Psoas muscle (tissue), 8 donors: ENCODE measurements around the gene TAS1R3. TPM values are rescaled to one million over a fixed set of nuclear protein-coding genes. Genes with fewer than 3 reads are reported as not detected.

Source experiments
- ATAC-seq, 4 donors: fragments of 200-7000 bp; cut with Tn5 transposase; one replicate each; pipeline ENCODE4 v1.9.1; 2020; ENCODE audit warnings: moderate library complexity in 3 of 4, mild to moderate bottlenecking in 2 of 4
- DNase-seq, 2 donors: peaks; one replicate each; pipeline ENCODE4 v3.0.0-alpha.2; 2020
- H3K27ac ChIP-seq: fragments of 200-600 bp; one replicate; pipeline ENCODE4 v1.8.0; 2022
- H3K27me3 ChIP-seq, 3 donors: fragments of 200-600 bp in 1 of 3; one replicate each; pipeline versions ENCODE4 v1.6.1 to v1.8.0; 2013 to 2022; ENCODE audit warnings: low read length in 2 of 3, mild to moderate bottlenecking in 2 of 3, moderate library complexity in 1 of 3; ENCODE audit not compliant: insufficient read depth in 3 of 3
- H3K36me3 ChIP-seq, 2 donors: fragments of 200-600 bp in 1 of 2; one replicate each; pipeline versions ENCODE4 v1.6.1 to v1.8.0; 2013 to 2022; ENCODE audit warnings: low read depth in 1 of 2, mild to moderate bottlenecking in 1 of 2, moderate library complexity in 1 of 2; ENCODE audit not compliant: insufficient read depth in 1 of 2
- H3K4me1 ChIP-seq: fragments of 200-600 bp; one replicate; pipeline ENCODE4 v1.8.0; 2022
- H3K4me3 ChIP-seq: fragments of 200-600 bp; one replicate; pipeline ENCODE4 v1.8.0; 2022; ENCODE audit warnings: mild to moderate bottlenecking
- H3K9me3 ChIP-seq: fragments of 200-600 bp; one replicate; pipeline ENCODE4 v1.8.0; 2022
- CTCF ChIP-seq: fragments of 200-600 bp; IDR thresholded peaks from one replicate; pipeline ENCODE4 v1.8.0; 2022; ENCODE audit warnings: antibody characterized with exemption
- WGBS, 3 donors: extraction: QIAGEN DNeasy Blood & Tissue Kit; methylation state at CpG; one replicate each; pipeline versions ENCODE4 v1.1.6 to v1.1.7; 2013; 5-methylcytosine and 5-hydroxymethylcytosine counted together
- intact Hi-C, 2 donors: fragments of 100-400 bp; cut with DNase I; formaldehyde crosslinking; loops; one replicate each; pipeline versions ENCODE4 v1.11.0 to v1.14.2; 2022
- polyA plus RNA-seq, 3 donors: library from polyadenylated mRNA; stranded (reverse); fragments of 200-250 nt; gene quantifications; one replicate each; pipeline ENCODE4 v1.2.3, GENCODE V29; 2013
- total RNA-seq, 4 donors: library from RNA; stranded (reverse); fragmentation: NEBNext Ultra II Directional in 2 of 4; extraction: Animal tissue kit (Norgen Biotek cat#: 25700) in 2 of 4; gene quantifications; one replicate each; pipeline versions ENCODE4 v1.2.1 to v1.2.4, GENCODE V29; 2021 to 2023
- donor health status: healthy with polysubstance abuse.
- donor health status: DM: no; HTN: no; CAD: no; lungs with moderate emphysema.
- donor health status: Bipolar disorder and iron deficiency.
- donor health status: healthy.
- donor health status: DM: yes; HTN: yes; CAD: no.
- donor health status: DM: no; HTN: no; CAD: no.
- donor health status: DM: no; HTN: no; CAD: no.
- donor health status: DM: yes; HTN: yes; CAD: no.

The TAS1R3 gene
- total and polyA plus RNA-seq, 7 donors: 0.06 to 0.25 (median 0.09) TPM; not detected in 1

- 45 to 68% (median 52%) methylated on average over 30 to 35 of the region's 35 CpGs for WGBS, 3 donors
- no peak for ATAC-seq
- no peaks in the 10 kb centered on the region for H3K36me3 ChIP-seq
- DNase-seq: peak; percentile 20 to 46
- no peak overlapping the region for H3K4me3 ChIP-seq
- intact Hi-C loops: no loop called here
- H3K9me3 ChIP-seq: no peaks in the 10 kb centered on the region
- H3K27me3 ChIP-seq: peaks cover 0 to 42% (median 11%) of the 10 kb centered on the region in 3 donors
- H3K4me1 ChIP-seq: peaks cover 15% of the 10 kb centered on the region
- H3K27ac ChIP-seq: peak overlapping the region; percentile 43
- no peak for TF ChIP-seq CTCF
Observed at GRCh38 chr1:1361233-1361981, 30.3 kb downstream of the TAS1R3 start.

- peaks cover 0 to 39% (median 11%) of the 10 kb centered on the region in 3 donors for H3K27me3 ChIP-seq
- H3K4me1 ChIP-seq: peaks cover 12% of the 10 kb centered on the region
- H3K36me3 ChIP-seq: no peaks in the 10 kb centered on the region
- DNase-seq (peak; percentile 71 to 78), ATAC-seq (peak in 1 of 4 donors; percentile 18)
- intact Hi-C loops: no loop called here
- no peak for TF ChIP-seq CTCF
- WGBS, 3 donors: 14 to 31% (median 22%) methylated on average over 13 of the region's 13 CpGs
- no peaks in the 10 kb centered on the region for H3K9me3 ChIP-seq
- H3K4me3 ChIP-seq: no peak overlapping the region
- H3K27ac ChIP-seq: peak overlapping the region; percentile 43
Observed at GRCh38 chr1:1361982-1362423, 30.9 kb downstream of the TAS1R3 start.

GRCh38 chr1:1364266-1364665 is 33.2 kb downstream of the TAS1R3 start:
- peaks cover 0 to 18% (median 11%) of the 10 kb centered on the region in 3 donors for H3K27me3 ChIP-seq
- H3K4me1 ChIP-seq: peaks cover 12% of the 10 kb centered on the region
- intact Hi-C loops: no loop called here
- DNase-seq (peak in 1 of 2 donors; percentile 46), ATAC-seq (no peak)
- H3K9me3 ChIP-seq: no peaks in the 10 kb centered on the region
- no peaks in the 10 kb centered on the region for H3K36me3 ChIP-seq
- no peak overlapping the region for H3K27ac ChIP-seq
- 72 to 76% (median 74%) methylated on average over 14 of the region's 14 CpGs for WGBS, 3 donors
- TF ChIP-seq CTCF: no peak
- H3K4me3 ChIP-seq: no peak overlapping the region

- peaks cover 0 to 6% (median 4%) of the 10 kb centered on the region in 3 donors for H3K27me3 ChIP-seq
- intact Hi-C loops: no loop called here
- H3K9me3 ChIP-seq: no peaks in the 10 kb centered on the region
- TF ChIP-seq CTCF: no peak
- WGBS, 3 donors: 82 to 83% (median 83%) methylated on average over 10 of the region's 10 CpGs
- ATAC-seq (no peak), DNase-seq (no peak)
- peaks cover 3% of the 10 kb centered on the region for H3K4me1 ChIP-seq
- H3K27ac ChIP-seq: no peak overlapping the region
- H3K36me3 ChIP-seq: no peaks in the 10 kb centered on the region
- H3K4me3 ChIP-seq: no peak overlapping the region
Observed at GRCh38 chr1:1365875-1366698, 35.0 kb downstream of the TAS1R3 start.
